Right renal pelvis (tissue), 4 donors: ENCODE results near the gene FMNL3. TPM values are rescaled to one million over a fixed set of nuclear protein-coding genes. Genes with fewer than 3 reads are reported as not detected.
A peak's percentile ranks its signal among the peaks of the same experiment; 100 is the strongest.

Source experiments
- DNase-seq, 4 donors: peaks; one replicate each; pipeline ENCODE4 v3.0.0-alpha.2; 2013; ENCODE audit warnings: low read depth in 4 of 4, low spot score in 3 of 4, missing footprints in 1 of 4
- polyA plus RNA-seq, 4 donors: library from polyadenylated mRNA; unstranded; fragments of 120-200 nt; gene quantifications; one replicate each; pipeline ENCODE4 v1.2.1, GENCODE V29; 2013; ENCODE audit not compliant: insufficient read length in 4 of 4

Gene FMNL3
- polyA plus RNA-seq, 4 donors: 36.4 to 45.2 (median 40.1) TPM

DNA sequence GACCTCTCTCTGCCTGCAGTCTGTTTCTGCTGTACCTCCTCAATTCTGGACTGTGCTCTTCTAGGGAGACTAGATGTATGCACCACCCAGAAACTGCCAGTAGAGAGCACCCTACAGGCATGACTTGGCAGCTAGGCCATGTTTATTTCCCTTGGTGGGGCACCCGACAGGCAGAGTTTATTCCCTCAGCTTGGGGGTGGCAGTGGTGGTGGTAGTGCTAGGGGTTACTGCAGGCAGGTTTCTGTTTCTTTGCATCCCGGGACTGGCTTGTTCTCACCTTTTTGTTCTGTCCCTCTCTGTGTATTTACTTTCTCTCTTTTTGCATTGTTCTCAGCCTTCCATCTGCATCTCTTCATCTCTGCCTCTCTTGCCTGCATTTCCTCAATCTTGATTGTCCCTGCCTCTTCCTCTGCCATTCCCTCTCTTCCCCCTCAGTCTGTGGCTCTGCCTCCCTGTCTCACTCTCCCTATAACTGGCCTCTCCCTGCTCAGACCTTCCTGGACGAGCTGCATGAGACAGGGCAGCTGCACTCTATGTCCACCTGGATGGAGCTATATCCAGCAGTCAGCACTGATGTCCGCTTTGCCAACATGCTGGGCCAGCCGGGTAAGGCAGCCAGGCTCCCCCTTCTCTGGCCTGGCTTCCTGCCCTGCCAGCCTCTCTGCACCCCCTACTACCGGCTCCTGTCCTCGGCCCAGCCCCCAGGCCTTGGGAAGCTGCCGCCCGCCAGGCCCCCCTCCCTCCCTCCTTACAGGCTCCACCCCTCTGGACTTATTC, 70.0 kb downstream of the FMNL3 start:
- DNase-seq: peak in 1 of 4 donors; percentile 47

DNA sequence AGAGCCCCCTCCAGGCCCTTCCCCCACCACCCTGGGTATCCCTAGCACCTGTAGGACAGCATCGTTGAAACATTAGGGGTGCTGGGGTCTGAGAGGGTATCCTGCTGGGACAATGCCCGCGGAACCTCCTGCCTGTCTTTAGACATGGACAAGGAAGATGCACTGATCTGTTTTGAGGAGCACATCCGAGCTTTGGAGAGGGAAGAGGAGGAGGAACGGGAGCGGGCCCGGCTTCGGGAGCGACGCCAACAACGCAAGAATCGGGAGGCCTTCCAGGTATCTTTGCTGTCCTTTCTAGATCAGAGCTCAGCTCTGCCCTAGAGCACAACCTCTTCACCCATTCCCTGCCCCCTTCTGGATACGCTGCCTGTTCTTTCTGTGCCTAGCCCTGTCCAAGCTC, 70.6 kb downstream of the FMNL3 start:
- DNase-seq: no peak

DNA sequence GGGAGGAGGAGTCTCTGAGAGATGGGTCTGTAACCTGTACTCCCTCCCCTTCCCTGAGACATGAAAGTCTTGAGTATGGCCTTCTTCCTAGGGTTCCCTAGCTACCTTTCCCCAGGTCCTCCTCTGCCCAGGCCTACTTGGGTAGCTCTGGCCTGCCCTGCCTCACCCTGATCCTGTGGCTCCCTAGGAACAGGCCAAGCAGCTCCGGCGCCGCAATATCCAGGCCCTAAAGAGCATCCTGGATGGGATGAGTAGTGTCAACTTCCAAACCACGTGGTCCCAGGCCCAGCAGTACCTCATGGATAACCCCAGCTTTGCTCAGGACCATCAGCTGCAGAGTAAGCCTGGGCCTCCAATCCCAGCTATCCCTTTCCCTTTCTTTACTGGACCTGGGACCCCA, 71.5 kb downstream of the FMNL3 start:
- no peak for DNase-seq

DNA sequence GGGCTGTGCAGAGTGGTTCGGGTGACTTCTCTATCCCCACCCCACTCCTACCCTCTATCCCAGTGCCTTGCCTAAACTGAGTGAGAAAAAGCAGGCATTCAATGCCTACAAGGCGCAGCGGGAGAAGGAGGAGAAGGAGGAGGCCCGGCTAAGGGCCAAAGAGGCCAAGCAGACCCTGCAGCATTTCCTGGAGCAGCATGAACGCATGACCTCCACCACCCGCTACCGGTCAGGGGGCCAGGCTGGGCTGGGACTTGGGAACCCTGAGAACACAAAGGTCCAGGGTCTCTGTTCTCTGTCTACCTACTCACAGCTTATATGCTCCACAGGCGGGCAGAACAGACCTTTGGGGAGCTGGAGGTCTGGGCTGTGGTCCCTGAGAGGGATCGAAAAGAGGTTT, 72.2 kb downstream of the FMNL3 start:
- no peak for DNase-seq

DNA sequence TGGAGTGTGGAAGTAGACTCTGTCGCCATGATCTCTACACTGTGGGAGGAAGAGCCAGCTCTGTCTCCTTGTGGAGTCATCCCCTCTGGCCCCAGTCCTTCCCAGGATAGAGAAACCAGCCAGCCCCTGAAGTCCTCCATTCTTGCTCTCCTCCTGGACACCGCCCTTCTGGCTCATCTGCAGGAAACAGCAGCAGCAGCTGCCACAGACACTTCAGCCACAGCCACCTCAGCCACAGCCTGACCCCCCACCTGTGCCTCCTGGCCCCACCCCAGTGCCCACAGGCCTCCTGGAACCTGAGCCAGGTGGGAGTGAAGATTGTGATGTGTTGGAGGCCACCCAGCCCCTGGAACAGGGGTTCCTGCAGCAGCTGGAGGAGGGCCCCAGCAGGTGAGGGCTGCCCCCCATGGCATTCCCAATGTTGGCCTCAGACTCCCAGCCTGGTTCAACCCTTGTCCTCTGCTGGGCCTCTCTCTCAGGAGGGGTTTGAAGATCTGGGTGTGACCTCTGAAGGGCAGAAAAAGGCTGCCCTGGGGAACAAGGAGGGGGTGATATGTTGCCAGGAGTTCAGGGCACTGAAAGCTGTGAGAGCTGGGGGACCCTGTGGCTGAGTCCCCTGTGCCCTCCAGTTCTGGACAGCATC, 73.4 kb downstream of the FMNL3 start:
- no peak for DNase-seq

DNA sequence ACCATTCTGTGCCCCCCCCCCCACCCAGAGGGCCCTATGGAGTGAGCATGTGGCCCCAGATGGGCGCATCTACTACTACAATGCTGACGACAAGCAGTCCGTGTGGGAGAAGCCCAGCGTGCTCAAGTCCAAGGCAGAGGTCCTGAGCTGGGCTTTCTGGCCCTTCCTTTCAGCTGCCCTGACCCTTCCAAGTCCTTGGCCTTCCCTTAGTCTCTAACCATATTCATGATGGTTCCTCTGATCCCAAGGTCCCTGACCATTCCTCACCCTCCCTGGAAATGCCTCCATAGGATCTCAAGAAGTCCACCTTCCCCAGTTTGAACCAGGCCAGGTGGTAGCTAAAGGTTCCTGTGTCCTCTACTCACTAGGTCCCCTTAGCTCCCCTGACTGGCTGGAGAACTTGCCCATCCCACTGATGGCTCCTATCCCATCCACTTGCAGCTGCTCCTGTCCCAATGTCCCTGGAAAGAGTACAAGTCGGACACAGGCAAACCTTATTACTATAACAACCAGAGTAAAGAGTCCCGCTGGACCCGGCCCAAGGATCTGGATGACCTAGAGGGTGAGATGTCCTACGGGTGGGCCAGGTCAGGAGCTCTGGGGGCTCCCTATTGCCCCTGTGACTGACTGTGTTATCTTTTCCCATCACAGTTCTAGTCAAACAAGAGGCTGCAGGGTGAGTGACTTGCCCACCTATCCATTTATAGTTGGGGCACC, 74.1 kb downstream of the FMNL3 start:
- DNase-seq: no peak

DNA sequence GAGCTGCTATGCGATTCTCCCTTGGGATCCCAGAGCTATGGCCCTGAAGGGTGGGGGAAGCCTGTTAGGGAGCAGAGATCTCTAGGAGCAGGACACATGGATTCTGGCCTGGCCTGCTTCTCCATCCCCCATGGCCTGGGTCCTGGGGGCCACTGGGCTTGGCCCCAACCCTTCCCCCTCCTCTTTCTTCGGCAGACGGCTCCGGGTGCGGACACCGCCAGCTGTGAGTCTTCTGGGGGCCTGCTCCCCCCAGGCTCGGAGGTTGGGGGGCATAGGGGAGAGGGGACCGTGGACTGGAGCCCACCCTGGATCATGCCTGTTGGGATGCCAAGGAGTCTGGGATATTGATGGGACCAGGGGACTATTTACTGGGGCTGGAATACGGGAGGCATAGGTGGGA, 74.8 kb downstream of the FMNL3 start:
- DNase-seq: no peak

DNA sequence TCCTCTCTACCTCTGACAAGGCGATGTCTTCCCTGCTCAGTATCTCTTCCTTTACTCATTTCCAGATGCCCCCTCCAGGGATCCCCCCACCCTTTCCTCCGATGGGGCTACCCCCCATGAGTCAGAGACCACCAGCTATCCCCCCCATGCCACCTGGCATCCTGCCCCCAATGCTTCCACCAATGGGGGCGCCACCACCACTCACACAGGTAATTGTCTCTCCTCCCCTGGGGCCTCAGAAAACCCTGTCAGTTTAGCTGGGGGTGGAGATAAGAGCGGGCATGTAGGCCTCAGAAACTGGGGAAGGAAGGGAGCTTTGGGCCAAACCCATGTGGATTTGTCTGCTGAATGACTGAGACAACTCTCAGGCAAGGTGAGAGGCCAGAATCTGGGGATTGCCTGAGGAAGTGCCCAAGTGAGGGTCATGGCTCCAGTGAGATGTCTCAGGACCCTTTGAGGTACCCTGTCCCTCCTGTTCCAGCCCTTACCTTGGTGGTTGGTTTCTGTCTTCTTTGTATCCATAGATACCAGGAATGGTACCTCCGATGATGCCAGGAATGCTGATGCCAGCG, 75.8 kb downstream of the FMNL3 start:
- DNase-seq: no peak

DNA sequence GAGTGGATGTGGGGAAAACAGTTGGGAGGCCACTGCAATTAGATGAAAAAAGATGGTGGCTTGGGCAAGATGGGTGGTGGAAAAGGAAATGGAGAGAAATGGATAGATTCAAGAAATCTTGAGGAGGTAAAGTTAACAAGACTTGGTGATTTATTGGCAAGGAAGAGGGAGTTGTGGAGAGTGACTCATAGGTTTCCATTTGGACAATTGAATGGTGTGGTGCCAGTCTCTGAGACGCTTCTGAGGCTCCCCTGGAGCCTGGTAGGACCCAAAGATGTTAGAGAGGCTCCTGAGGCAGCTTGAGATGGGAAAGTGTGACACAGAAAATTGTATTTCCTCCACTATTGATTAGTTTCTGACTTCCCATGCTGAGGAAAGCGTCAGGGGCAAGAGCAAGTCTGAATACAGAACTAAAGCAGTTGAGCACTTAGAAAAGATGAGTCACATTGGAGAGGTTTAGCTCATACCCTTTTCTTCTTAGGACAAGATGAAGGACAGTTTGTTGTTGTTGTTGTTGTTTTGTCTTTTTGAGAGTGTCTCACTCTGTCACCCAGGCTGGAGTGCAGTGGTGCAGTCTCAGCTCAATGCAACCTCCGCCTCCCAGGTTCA, 79.3 kb downstream of the FMNL3 start:
- no peak for DNase-seq

DNA sequence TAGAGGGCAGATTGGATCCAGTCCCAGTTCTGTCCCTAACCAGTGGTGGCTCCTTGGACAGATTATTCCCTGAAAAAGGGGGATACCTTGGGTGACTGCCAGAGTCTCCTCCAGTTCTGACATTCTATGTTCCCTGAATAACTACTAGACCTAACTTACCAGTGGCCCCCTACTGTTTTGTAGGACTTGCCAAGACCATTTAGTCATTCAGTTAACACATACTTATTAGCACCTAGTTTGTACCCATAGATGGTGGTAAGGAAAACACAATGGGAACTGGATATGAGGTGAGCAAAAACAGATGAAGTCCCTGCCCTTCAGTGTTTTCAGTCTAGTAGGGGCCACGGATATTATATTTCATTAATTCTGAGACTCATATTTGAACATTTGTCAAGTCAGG, 80.4 kb downstream of the FMNL3 start:
- no peak for DNase-seq

DNA sequence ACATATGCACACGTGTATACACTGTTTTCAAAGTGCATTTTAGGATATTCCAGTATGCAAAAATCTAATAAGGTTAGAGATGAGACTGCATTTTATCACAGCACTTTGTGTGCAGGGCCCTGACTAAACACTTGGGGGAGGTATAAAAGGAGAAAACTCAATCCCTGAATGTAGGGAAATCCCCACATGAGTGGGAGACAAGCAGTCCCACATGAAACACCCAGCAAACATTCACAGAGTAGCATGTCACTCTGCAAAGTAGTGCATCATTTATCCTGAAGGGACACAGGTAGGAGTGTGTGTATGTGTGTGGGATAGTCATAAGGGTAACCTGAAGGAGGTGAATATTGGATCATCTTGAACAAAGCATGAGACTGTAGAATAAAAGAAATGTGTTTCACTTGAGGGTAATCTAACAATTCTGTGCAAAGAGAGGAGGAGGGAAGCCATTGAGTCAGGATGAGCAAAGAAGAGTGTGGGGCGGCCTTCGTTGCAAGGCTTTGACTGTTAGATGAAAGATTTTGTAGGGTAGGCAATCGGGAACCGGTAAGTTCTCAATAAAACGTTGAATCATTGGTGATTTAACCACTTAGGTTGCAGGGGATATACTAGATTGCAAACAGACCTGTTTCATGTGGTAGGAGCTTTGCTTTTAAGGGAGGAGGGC, 80.9 kb downstream of the FMNL3 start:
- DNase-seq: no peak

DNA sequence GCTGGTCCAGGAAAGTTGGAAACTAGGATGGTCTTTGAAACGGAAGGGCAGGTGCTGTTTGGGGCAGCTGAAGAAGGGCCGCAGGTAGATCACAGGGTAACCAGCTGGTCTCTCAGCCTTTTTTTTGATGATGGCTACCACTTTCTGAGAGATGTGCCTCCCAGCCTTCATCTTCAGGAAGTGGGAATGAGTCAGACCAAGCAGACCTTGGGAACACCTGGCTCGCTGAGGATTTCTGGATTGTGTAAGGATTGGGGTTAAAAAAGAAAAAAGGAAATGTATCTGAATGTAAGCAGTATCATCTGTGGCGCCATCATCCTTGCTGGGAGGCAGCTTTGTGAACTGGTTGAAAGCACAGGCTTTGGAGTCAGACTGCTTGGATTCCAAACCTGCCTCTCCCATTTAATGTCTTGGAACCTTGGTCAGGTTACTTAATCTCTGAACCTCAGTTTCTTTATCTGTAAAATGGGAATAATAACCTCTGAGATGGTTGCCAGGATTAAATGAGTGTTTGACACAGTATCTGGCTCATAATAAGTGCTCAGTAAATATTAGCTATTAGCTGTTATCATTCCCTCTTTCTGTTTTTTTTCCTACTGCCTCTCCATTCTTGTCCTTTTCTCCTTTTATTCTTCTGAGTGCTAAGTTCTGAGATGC, 82.2 kb downstream of the FMNL3 start:
- no peak for DNase-seq

DNA sequence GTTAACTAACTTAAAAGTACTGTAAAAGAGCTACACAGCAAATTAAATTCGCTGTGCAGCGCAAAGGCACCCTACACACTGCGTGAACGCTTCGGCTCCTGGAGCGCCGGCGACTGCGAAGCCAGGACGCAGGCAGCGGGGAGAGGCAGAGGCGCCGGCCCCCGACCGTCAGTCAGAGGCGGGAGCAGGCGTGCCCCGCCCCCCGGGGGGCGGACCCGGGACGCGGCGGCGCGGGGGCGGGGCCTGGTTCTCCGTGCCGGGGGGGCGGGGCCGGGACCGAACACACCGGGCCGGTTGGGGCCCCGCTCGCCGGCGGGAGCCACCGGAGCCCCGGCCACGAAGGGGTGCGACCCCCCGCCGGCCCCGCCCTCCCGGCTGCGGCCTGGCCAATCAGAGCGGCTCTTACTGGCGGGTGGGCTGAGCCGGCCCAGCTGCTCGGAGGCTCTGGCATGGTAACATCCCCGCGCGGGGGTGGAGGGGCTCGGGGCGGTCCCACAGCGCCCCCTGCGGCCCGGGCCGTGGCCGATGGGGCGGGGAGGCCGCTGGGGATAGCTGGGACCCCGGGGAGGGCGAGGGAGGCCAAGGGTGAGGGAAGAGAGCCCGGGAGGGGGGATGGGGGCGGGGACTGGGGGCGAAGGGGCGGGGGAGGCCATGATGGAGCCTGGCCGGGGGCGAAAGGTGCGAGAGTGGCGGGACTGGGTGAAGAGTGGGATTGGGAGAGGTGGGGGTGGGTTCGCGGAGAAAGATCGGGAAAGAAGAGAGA, 83.9 kb downstream of the FMNL3 start, which contains the start of gene PRPF40B:
PRPF40B (plus strand) TSS at position 420 of the 763 bp plus-strand sequence; CDS start at position 450, 30 bp downstream.
- peak in 3 of 4 donors; percentile 61 to 74 (median 69) for DNase-seq

DNA sequence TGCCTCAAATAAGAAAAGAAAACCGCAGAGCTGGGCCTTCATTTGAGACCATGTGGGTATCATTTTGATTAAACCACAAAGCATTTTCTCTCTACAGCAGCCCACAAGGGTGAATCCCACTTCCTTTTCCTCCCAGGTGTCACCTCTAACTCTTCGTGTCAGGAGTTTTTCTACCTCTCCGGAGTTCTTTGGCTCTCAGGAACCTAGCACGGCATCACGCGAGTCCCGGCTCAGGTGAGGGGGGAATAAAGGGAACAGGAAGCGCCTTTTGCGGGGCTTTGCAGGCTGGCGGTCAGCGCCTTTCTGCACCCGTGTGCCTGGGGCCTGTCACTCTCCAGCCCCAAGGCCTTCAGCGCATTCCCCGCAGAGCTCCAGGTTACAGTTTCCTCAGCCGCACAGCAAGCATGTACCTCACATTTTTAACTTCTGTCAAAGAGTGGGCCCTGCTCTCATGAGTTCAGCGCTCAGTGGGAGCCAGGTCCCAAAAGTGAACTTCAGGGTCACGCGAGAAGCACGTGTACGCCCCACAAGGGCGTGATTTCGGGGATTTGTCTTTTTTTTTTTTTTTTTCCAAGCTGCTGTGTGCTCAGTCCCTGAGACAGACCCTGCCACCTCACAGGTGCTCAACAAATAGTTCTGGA, 84.6 kb downstream of the FMNL3 start:
- DNase-seq: no peak

DNA sequence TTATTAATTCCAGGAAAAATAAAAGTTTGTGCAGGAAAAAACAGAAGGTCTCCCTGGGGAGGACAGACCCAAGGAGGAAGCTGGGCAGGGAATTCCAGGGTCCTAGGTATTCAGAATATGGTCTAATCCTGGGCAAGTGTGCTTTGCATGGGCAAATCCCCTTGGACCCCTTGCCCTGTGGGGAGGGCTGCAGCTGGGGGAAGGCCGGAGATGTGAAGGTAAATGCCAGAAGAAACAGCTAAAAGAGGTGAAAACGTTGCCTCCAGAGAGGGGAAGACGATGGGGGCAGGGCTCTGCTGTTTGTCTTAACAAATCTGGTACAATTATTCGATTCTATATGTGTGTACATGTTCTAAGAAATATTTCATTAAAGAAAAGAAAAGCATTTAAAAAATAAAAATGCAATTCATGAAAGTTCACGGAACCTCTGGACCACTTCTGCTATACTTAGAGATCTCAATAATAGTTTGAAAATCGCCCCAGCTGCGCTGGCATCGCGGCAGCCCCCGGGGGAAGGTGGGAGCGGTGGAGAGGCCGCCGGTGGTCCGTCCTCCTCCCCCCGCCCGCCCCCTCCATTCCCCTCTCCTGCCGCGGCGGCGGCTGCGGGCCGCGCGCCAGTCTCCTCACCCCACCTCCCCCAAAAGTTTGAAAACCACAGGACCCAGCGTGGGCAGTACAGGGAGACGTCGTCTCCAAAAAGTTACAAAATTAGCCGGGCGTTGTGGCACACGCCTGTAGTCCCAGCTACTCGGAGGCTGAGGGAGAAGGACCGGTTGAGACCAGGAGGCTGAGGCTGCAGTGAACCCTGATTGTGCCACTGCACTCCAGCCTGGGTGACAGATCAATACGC, 85.3 kb downstream of the FMNL3 start:
- DNase-seq: no peak

DNA sequence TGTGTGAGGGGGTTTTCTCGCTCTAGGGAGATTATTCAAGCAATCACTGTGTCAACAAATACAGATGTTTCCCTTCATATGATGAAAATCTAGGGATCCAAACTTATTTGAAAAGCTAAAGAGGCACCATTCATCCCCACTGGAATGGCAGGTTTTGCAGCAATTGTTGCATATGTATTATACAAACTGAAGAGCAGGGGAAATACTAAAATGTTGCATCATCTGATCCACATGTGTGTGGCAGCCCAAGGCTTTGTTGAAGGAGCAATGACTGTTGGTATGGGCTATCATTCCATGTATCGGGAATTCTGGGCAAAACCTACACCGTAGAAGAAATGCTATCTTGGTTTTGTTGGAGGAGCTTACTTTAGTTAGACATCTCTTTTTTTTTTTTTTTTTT, 87.9 kb downstream of the FMNL3 start:
- DNase-seq: no peak

DNA sequence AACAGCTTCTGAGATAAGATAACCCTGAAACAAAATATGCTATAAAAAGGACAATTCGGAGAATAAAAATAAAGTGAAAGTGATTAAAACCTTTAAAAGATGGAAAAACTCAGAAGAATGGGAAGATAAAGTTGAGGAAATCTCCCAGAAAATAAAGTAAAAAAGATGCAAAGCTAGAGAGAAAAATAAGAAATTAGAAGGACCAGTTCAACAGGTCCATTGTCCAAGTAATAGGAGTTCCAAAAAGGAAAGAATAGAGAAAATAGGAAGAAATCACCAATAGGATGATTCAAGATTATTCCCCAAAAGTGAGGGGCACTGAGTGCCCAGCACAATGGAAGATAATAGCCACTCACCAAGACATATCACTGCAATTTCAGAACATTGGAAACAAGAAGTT, 88.6 kb downstream of the FMNL3 start:
- DNase-seq: no peak
